HG03064 (cell line): Measurements from ENCODE around the gene S100A1.

Experiments used
- ATAC-seq: cut with Tn5 transposase; IDR thresholded peaks from one replicate; pipeline ENCODE4 v1.9.1; 2021; ENCODE audit warnings: low read depth; ENCODE audit not compliant: unreplicated experiment

The S100A1 gene

DNA sequence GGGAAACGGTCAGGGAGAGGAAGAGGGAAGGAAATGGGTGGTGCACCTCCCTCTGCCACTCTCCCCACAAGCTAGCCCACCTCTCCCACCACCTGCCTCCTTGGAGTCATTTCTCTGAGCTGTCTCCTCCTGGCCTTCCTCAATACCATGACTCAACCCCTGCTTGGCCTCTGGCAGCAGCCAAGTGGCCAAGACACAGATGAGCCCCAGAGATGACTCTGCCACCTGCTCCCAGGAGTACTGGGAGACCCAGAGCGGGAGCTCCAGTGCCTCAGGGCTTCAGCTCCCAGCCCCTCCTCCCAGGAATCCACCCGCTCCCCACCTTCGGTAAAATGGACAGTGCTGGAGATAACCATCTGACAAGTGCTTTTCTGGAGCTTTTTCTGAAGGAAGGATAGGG, 17.9 kb upstream of the S100A1 start:
- no peak for ATAC-seq

DNA sequence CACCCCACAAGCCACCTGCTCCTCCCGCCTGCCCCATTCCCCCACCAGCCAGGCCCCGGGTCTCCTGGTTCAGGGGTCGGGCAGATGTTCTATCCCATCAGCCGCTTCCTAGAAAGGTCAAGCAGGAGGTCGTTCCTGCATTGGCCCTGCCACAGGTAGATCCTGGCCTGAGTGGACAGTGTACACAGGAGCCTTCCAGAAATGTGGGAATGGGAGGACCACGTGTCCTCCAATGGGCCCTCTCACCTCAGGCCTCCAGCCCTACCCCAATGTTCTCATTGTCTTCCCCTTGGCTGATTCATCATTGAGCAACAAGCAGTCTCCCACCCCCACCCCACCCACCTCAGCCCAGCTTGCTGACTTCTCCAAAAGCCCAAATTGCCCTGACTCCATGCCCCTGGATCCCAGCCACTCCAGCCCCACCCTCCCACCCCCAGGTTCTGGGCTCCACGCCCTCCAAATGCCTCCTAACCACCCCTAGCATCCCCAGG, 17.4 kb upstream of the S100A1 start:
- ATAC-seq, result no peak

DNA sequence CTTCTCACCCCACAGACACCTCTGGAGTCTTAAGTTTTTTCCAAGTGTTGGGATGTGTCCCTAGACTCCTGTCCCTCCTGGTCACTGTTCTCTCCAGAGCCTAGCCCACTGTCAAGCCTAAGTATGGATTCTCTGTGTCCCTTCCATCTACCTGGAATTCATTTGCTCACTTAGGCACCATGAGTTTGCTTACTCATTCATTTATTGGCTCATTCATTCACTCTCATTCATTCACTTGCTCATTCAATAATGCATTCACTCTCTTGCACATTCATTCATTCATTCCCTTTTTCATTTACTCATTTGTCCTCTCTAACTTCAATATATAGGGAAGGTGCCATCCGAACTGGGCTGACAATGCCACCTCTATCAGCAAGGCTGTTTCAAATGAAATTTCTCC, 16.9 kb upstream of the S100A1 start:
- ATAC-seq, result no peak

DNA sequence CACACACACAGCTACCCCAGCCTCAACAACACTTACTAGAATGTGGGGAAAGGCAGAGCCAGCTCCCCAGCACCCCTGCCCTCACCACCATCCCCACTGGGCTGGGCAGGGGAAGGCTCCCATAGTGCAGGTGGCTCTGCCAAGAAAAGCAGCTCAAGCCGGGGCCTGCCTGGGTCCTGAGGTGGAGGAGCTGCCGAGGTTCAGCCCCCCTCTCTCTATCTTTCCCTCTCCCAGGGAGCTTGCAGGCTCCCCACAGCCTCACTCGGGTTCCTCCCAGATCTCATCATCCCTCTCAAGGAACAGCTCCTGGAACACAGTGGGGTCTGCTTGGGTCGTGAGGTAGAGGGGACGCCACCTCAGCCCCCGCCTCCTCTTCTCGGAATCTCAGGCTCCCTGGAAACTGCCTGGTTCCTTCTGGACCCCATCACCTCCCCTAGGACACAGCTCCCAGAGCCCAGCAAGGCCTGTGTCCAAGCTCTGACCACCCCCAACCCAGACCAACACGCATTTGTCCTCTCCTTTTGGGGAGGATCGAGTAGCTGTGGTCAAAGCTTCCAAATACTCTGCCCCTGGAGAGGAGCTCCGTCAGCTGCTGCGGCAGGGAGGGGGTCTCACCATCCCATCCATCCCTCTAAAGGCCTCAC, 16.0 kb upstream of the S100A1 start:
- ATAC-seq, result no peak

DNA sequence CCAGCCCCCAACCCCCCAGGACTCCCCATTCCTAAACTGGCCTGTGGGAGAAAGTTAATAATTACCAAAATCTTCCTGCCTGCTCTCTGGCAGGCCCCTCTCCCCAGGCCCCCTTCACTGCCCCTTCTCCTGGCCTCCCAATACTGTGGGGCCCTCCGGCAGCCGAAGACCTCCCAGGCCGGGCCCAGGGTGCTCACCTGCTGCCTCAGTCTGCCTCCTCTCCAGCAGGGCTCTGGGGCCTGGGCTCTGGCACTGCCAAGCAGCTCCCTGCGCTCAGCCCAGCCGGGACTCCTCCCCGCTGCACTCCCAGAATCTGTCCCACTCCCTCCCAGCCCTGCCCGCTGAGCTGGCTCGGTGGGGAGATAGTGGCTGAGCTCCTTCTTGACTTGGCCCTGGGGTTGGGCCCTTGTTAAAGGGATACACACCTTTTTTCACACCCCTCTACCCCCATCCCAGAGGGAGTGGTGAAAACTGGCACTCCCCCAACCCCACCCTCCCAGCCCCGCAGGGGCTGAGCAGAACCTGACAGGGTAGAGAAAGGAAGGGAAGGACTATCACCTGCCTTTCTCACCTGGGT, 15.4 kb upstream of the S100A1 start, which contains the start of gene S100A16:
S100A16 (minus strand) TSS at position 383 of the 577 bp plus-strand sequence. CDS start 4,986 bp downstream, outside the sequence.
- ATAC-seq, result no peak

DNA sequence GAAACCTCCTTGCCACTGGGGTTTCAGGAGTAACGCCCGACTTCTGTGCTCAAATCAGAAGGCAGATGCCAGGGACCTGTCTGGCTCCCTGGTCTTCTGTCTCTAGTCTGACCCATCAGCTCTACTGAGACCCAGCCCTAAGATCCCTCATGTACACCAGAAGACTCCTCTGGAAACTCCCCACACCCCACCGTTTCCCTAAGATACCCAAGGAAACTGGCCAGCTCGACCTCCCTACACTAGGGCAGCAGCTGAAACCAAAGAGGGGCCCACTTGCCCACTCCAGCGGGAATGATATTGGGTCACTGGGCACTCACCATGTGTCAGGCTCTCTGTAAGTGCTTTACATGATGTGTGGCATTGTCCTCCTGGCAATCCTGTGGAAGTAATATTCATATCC, 14.8 kb upstream of the S100A1 start:
- ATAC-seq, result no peak

DNA sequence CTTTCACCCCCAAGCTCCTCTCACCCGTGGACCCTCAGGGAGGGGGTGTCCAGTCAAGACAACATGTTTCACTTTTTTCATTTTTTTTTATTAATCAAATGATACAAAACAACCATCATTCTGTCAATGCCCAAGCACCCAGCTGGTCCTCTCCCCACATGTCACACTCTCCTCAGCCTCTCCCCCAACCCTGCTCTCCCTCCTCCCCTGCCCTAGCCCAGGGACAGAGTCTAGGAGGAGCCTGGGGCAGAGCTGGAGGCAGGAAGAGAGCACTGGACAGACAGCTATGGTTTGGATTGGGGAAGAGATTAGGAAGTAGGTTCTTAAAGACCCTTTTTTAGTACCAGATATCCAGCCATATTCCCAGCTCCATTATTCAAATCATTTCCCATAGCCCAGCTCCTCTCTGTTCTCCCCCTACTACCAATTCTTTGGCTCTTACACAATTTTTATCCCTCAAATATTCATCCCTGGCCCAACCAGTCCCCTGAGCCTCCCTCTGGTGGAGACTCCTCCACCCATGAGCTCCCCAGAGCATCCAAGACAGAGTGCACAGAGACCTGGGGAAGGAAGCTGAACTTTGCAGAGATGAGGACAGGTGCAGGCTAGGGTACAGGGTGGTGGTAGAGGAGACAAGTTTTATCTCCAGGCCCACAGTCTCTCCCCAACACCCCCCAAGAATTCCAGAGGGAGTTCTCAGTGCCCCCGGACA, 13.9 kb upstream of the S100A1 start:
- ATAC-seq, result no peak

DNA sequence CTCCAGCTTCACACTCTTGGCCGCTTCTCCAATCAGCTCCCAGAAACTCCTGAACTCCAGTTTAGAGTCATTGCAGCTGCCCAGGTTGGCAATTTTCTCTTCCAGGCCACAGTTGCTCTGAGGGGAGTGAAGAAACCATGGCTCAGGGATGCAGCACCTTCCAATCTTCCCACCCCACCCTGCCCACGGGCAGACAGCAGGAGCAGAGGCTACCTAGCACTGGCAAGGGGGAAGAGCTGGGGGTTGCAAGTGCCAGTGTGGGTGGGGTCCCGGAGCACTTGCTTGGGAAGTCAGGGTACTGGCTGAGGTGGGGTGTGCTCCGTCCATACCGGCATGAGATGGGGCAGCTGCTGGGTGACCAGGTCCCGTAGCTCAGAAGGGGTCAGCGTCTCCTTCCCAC, 13.3 kb upstream of the S100A1 start:
- no peak for ATAC-seq

DNA sequence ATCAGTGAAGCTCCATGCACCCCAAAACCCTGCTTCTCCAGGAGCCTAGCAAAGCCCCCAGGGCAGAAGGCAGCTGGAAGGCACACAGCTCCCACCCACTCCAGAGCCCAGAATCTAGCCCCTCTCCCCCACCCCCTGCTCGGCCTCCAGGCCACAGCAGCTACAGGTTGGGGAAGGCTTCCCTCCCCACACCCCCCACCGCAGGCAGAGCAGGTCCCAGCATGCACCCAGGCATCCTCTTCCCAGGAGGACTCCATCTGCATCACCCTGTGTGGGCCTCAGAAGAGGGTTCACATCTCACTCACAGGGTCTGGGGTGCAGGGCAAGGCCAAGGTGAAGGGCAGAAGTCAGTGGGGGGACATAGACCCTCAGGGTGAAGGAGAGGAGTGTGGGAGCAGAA, 12.8 kb upstream of the S100A1 start:
- ATAC-seq, result no peak

DNA sequence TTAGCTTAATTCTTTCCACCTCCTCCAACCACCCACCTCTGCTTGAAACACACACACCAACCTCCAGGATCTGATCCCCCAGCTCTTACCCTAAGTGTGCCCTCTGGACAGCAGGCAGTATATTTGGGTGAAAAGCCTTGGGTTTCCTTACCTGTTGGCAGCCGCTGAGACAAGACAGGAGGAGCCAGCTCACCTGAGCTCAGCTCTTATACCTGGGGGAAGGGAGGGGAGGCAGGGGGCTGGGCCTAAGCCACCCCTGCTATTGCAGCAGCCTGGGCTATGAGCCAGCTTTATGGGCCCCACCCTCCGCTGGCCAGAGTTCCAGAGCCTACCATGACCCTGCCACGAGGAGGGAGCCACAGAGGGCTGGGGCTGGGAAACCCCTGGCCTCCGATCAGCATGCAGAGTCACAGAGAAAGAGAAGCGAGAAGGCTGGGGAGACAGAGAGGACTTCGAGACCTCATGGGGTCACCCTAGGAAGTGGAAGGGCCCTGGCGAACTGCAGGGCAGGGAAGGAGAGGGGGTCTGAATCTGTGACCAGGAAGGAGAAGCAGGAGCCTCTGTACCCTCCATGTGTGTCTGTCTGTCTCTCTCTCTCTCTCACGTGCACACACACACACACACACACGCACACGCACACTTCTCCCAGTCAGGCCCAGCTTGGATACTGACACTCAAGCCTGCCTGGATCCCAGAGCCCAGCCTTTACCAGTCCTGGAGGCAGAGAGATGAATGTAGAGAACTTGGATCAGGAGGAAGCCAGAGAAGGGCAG, 11.9 kb upstream of the S100A1 start, which contains the start of gene S100A14:
S100A14 (minus strand) TSS at position 182 of the 773 bp plus-strand sequence. CDS start 467 bp downstream, outside the sequence.
- ATAC-seq, result no peak

DNA sequence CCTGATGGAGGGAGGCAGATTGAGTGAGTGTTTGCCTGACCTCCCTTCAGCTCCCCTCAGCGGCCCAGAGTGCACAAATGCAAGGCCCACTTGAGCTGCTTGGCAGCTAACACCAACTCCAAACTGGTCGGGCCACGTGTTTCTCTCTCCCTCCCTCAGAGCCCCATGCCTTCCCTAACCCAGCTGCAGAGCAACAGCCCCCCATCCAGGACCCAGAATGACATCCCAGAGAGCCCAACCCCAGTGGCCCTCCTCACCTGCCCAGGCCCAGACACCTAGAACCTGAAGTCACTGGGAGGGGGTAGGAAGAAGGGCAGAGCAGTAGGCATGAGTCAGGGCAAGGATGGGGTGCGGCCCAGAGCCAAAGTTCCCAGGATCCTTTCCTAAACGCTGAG, 11.3 kb upstream of the S100A1 start:
- no peak for ATAC-seq

DNA sequence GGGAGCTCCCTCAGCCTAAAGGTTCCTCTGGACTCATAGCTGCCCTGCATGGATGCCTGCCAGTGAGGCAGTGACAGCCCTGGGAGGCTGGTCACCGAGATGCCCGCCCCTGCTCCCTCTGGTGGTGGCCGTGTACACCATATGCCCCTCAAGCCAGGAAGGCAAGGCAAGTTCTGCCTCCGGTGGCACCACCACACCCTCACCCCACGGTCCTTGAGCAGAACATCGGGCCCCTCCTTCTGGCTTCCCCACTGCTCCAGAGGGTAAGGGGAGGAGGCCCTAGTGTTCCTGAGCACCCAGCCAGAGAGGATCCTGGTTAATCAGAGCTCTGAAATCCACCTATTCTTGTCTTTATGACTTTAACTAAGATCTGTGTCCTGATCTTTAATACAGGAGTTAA, 10.6 kb upstream of the S100A1 start:
- no peak for ATAC-seq

DNA sequence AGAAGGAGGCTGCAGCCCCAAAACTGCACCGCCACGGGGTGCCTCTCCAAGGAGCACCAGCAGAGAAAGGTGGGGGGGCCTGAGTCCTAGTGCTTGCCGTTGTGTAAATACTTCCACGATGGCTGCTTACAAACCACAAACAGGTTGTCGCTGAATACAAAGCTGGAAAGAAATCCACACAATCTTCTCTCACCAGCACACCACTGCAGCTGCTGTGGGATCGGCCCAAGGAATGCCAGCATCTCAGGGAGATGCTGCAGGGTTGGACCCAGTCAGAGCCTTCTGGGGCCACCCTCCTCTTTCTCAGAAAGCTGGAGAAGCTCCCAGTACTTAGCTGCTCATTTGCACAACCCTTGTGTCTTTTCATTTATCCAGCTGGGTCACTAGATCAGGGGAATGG, 9.1 kb upstream of the S100A1 start:
- ATAC-seq, result no peak

DNA sequence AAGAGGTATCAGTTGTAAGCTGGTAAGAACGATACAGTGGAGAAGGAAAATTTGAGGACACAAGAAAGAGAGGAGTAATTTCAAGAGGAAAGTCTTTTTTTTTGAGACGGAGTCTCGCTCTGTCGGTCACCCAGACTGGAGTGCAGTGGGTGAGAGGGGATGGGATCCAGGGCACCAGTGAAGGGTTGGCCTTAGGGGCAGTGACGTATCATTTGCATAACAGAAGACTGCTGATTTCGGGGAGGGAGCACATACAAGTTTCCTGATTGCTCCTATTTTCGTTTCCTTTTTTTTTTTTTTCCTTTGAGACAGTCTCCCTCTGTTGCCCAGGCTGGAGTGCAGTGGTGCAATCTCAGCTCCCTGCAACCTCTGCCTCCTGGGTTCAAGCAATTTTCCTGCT, 5.1 kb upstream of the S100A1 start:
- ATAC-seq, result no peak

DNA sequence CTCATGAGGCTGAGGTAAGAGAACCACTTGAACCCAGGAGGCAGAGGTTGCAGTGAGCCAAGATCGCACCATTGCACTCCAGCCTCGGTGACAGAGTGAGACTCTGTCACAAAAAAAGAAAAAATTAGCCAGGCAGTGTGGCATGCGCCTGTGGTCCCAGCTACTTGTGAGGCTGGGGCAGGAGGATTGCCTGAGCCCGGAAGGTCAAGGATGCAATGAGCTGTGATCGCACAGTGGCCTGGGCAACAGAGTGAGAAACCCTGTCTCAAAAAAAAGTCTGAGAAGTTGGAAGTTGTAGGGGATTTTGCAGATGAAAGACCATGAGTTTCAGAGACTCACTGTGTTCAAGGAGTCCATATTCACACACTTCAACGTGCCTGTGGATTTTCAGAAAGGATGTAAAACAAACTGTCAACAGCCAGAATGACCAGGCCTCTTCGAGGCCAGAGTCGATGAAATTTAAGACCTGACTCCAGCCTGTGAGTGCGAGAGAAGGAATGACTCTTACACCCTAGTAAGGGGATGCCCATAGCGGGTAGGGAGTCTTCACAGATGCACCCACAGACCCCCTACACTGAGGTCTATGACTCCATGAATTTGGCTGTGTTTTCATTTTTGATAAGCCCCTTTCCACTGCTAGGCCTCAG, 3.1 kb upstream of the S100A1 start:
- ATAC-seq, result no peak

DNA sequence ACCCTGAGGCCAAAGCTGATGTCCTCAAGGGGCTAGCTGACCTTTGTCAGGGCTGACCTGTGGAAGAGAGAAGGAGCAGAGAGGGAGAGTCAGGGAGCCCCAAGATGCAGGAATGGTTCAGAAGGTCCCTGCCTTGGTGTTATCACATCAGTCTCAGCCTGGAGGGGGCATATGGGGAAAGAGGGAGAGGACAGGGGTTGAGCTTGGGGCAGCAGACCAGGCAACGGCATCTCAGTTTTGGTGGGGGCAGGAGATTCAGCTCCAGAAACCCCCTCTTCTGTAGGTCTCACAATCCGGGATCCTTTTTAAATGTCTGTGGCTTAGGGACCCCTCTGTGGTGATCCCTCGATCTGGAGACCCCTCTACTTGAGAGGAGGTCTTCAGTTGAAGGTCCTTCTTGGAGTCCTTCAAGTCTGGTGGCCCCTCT, 1.7 kb upstream of the S100A1 start:
- no peak for ATAC-seq

DNA sequence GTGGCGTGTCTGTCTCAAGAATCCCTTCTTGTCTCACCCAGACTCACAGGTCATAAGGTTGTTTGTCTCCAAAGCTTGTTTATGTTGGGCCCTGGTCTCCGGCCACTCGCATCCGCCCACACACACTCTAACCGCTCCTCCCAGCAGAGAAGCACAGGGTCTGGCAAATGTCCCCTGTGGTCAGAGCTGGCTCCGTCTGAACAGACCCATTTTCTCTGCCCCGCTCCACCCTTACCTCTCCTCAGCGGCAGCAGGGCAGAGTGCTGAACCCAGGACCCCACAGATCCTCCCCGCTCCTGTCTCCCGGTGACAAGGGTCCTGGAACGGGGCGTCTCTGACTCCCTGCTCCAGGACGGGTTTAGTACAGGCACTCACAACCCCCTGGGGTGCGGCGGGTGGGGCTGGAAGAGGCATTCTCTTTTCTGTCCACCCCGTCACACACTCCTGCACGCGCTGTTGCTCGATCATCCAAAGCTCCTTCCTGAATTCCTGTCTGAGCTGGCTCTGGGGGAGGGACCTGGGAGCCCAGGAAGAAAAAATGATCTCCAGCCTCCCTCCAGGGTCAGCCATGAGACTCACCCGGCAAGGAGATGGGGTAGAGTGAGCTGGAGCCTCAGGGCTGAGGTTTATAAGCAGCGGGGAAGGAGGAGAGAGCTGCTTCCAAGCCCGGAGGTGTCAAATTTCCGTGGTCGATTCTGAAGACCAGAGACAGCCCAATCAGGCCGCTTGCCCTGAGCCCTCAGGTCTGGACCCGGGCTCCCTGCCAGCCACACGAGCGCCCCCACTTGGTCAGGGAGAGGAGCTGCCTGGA, 1.1 kb upstream of the S100A1 start, which contains the start of gene S100A13:
S100A13 (minus strand) TSS at position 602 of the 811 bp plus-strand sequence. CDS start 1,033 bp downstream, outside the sequence.
- no peak for ATAC-seq

DNA sequence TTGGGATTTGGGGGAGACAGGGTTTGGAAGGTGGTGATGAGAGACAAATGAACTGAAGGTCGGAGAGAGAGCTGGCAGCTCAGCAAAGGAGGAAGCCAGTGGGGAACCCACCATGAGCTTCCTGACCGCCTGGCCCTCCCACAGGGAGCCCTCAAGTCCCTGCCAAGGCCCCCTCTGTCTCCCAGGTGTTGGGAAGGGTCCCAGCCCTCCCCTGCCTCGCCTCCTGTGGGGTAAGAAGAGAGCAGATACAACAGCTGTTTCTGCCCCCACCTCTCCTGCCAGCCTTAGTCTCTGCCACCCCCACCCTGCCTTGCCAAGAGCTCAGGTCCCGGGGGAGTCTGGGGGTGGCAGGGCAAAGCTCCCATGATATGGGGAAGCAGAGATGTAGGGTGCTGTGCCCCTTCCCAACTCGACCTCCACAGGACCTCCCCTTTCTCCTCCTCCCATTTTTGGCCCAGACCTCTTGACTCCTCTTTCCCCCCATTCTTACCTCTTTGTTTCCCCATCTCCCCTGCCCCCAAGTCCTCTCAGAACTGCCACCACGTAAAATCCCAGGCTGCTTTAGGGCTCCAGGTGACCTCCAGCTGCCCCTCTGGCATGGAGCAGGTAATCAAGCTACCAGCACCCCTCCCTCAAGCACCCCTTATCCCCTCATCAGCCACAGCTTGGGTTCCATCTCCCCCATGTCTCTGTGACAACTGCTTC, 556 bp downstream of the S100A1 start:
- ATAC-seq, result no peak

DNA sequence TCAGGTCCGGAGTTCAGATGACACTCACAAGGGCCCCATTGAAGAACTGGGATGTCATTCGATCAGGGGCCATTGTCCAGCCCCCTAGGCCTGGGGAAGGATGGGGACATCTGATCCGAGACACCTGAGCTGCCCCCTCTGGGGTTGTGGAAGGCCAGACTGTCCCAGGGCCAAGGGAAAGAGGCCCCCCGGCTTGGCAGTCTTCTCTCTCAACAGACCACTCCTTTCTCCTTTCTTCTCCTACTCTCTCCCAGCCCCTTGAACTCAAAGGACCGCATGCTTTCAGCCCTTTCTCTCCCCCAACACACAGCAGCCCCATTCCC, 1.1 kb downstream of the S100A1 start:
- no peak for ATAC-seq
